Testis (tissue), 2 donors: ENCODE measurements around the gene CLDN2.

ENCODE experiments used
- POLR2A ChIP-seq: fragments of 450-650 bp; IDR thresholded peaks from one replicate; pipeline ENCODE4 v1.6.1; 2017; ENCODE audit warnings: antibody characterized with exemption, mild to moderate bottlenecking, moderate library complexity
- TF ChIP-seq, protein P1 (sequence below), 3 experiments: fragments of 450-650 bp in 2 of 3; fragments of 200-600 bp in 1 of 3; sonication (generic) in 1 of 3; IDR thresholded peaks; one replicate each; pipeline ENCODE4 v1.5.1; 2016 to 2019; ENCODE audit warnings: antibody characterized with exemption in 3 of 3, mild to moderate bottlenecking in 2 of 3, moderate library complexity in 1 of 3

DNA sequence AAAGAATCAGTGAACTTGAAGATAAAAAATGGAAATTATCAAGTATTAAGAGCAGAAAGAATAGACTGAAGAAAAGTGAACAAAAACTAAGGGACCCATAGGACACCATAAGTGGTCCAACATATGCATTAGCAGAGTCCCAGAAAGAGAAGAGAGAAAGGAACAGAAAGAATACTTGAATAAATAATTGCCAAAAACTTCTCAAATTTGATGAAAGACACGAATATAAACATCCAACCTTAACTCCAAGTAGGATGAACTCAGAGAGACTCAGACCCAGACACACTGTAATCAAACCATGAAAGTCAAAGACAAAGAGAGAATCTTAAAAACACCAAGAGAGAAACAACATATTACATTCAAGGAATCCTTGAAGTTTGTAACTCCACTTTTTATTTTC lies 44.1 kb downstream of the CLDN2 start:
- TF ChIP-seq, protein P1, sequence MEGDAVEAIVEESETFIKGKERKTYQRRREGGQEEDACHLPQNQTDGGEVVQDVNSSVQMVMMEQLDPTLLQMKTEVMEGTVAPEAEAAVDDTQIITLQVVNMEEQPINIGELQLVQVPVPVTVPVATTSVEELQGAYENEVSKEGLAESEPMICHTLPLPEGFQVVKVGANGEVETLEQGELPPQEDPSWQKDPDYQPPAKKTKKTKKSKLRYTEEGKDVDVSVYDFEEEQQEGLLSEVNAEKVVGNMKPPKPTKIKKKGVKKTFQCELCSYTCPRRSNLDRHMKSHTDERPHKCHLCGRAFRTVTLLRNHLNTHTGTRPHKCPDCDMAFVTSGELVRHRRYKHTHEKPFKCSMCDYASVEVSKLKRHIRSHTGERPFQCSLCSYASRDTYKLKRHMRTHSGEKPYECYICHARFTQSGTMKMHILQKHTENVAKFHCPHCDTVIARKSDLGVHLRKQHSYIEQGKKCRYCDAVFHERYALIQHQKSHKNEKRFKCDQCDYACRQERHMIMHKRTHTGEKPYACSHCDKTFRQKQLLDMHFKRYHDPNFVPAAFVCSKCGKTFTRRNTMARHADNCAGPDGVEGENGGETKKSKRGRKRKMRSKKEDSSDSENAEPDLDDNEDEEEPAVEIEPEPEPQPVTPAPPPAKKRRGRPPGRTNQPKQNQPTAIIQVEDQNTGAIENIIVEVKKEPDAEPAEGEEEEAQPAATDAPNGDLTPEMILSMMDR (IDR thresholded peaks at IDR 0.05), result no peak
- TF ChIP-seq POLR2A, result no peak
